Activated CD4-positive, alpha-beta T cell treated with anti-CD3 and anti-CD28 coated beads, Interleukin-2, amount 50 U/mL, for 48 hours (primary cell): ENCODE measurements around the gene FUOM.
"Not testable (repeated sequence)": the region's sequence is repeated elsewhere in the genome, so short reads cannot be mapped to it uniquely, and the experiment has no call there.

Experiments used
- DNase-seq, 2 experiments: peaks; one replicate each; pipeline ENCODE4 v3.0.0-alpha.2; 2020

Gene FUOM

GRCh38 chr10:133388236-133388972 lies 30.6 kb upstream of the FUOM start:
- no peak for DNase-seq

- DNase-seq = not testable (repeated sequence)
Measured at GRCh38 chr10:133386951-133387350, 29.1 kb upstream of the FUOM start.

GRCh38 chr10:133385214-133385613 lies 27.4 kb upstream of the FUOM start:
- no peak for DNase-seq

GRCh38 chr10:133384071-133384470 lies 26.3 kb upstream of the FUOM start:
- DNase-seq = no peak

GRCh38 chr10:133383551-133383950 lies 25.7 kb upstream of the FUOM start:
- DNase-seq = no peak

DNA sequence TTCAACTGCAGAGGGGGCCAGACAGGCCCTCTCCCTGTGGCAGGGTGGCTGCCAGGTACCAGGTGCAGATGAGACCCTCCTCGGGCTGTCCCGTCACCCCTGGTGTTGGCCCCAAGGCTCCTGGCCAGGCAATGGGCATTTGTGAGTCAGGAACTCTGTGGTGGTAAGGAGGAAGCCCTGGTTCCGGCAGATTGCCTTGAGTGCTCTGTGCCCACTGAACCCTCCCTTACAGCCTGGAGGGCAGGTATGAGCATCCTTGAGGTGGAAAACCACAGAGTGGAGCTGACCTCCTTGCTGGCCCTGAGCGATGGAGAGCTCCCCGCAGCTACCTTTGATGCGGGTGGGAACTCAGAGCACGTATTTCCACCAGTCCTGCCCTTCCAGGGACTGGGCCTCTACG lies 23.2 kb upstream of the FUOM start:
- DNase-seq = no peak

DNA sequence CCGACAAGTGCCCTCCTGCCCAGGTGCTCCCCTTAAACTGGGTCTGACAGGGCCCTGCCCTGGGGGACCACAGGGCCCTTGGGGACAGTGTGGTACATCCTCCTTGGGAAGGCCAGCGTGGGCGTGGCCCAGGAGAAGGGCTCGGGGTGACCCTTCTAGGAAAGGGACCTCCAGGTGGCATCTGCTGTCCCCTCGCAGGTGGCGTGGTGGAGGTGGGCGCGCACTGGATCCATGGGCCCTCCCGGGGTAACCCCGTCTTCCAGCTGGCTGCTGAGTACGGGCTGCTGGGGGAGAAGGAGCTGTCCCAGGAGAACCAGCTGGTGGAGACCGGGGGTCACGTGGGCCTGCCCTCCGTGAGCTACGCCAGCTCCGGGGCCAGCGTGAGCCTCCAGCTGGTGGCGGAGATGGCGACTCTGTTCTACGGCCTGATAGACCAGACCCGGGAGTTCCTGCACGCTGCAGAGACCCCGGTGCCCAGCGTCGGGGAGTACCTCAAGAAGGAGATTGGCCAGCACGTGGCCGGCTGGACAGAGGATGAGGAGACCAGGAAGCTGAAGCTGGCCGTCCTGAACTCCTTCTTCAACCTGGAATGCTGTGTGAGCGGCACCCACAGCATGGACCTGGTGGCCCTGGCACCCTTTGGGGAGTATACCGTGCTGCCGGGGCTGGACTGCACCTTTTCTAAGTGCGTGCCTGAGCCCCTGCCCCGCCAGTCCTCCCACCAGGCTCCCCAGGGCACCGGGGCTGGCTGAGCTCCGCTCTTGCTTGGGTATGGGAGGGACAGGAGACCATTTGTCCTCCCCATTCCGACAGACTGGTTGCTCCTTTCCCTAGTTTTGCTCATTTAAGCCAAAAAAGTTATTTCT lies 22.2 kb upstream of the FUOM start:
- no peak for DNase-seq

DNA sequence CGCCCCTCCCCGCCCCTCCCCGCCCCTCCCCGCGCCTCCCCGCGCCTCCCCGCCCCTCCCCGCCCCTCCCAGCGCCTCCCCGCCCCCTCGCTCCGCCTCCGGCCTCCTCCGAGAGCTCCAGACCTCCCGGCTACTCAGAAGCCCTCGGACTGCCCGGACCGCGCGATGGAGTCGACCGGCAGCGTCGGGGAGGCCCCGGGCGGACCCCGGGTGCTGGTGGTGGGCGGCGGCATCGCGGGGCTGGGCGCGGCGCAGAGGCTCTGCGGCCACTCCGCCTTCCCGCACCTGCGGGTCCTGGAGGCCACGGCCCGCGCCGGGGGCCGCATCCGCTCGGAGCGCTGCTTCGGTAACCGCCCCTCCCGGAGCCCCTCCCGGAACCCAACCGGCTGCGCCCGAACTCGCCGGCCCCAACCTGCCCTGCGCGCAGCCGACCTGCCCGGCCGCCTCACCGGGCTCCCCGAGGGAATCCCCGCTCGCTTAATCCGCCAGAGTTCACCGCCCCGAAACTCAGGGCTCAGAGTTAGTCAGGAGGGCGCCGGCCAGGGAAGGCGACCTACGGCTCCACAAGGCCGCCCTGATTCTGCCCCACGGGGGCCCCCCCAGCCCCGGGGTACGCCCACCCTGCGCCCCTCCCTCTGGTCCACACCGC lies 21.5 kb upstream of the FUOM start, which contains the start of gene PAOX:
Gene PAOX (plus strand): TSS at position 111 of the 649 bp plus-strand sequence. CDS start 55 bp downstream, at position 166.
- peak; percentile 67 to 72 for DNase-seq

GRCh38 chr10:133378251-133379096 lies 20.7 kb upstream of the FUOM start:
- DNase-seq = peak; percentile 60 to 68

GRCh38 chr10:133377818-133378250 lies 20.0 kb upstream of the FUOM start:
- DNase-seq = no peak

- no peak for DNase-seq
Measured at GRCh38 chr10:133377025-133377817, 19.4 kb upstream of the FUOM start.

DNA sequence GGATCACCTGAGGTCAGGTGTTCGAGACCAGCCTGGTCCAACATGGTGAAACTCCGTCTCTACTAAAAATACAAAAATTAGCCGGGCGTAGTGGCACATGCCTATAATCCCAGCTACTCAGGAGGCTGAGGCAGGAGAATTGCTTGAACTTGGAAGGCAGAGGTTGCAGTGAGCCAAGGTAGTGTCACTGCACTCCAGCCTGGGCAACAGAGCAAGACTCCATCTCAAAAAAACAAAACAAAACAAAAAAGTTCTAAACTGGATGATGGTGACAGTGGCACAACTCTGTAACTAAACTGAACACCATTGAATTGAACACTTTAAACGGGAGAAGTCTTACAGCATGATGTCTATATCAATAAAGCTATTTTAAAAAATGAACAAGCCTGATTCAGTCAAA lies 18.4 kb upstream of the FUOM start:
- DNase-seq = not testable (repeated sequence)

- no peak for DNase-seq
Measured at GRCh38 chr10:133375357-133376115, 17.7 kb upstream of the FUOM start.

- peak; percentile 95 for DNase-seq
Measured at GRCh38 chr10:133373174-133374090, 15.6 kb upstream of the FUOM start, which contains the start of gene ECHS1. Gene ECHS1, minus strand, starts transcription at chr10:133373354. Its CDS starts 21 bp downstream, at chr10:133373333.

GRCh38 chr10:133372507-133372906 lies 14.7 kb upstream of the FUOM start:
- DNase-seq = no peak

GRCh38 chr10:133370030-133370786 lies 12.4 kb upstream of the FUOM start:
- DNase-seq = no peak

DNA sequence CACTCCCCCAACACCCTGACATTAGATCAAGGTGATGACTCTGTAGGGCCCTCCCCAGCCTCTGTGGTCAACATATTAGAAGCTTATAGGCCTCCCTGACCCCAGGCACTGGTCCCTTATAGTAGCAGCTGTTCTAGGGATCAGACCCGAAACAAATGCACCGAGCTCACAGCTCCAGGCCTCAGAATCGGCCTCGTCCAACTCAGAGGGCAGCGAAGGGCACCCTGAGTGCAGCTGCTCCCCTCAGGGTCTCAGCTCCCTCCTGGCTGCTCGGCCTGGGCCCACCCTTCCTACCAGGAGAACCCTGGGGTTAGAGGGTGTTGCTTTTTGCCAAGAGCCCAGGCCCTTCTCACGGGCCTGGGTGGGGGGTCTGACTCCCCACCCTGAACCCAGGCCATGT lies 10.3 kb upstream of the FUOM start:
- no peak for DNase-seq

DNA sequence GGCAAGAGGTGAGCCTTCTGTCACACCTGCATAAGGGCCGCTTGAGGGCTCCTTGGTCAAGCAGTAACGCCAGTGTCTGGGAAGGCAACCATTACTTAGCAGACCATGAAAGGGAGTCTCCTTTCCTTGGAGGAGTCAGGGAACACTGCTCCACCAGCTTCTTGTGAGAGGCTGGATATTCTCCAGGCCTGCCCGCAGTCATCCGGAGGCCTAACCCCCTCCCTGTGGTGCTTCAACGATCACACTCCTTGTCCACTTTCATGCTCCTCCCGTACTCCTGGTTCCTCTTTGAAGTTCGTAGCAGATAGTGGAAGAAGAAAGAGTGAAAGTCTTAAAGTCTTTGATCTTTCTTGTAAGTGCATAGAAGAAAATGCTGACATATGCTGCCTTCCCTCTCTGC lies 9.6 kb upstream of the FUOM start:
- DNase-seq = not testable (repeated sequence)

DNA sequence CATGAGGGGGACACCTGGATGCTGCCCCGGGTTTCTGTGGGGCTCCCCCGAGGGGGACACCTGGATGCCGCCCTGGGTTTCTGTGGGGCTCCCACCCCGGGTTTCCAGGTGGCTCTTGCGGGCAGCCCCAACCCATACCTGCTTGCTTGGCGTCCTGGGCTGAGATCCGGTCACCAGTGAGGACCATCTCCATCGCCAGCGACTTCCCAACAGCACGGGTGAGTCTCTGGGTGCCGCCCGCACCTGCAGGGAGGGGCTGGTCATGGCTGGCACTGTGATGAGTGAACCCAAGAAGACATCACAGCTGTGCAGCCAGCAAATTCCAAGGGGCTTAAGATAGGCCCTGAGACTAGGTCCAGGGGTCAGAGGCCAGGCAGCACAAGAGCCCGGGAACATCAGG lies 8.9 kb upstream of the FUOM start:
- no peak for DNase-seq
